Measurements from ENCODE around the gene CD38. TPM values are rescaled to one million over a fixed set of nuclear protein-coding genes. Genes with fewer than 3 reads are reported as not detected.

Gene CD38
- total RNA-seq, 1 donor from 2014 or later = not detected

DNA sequence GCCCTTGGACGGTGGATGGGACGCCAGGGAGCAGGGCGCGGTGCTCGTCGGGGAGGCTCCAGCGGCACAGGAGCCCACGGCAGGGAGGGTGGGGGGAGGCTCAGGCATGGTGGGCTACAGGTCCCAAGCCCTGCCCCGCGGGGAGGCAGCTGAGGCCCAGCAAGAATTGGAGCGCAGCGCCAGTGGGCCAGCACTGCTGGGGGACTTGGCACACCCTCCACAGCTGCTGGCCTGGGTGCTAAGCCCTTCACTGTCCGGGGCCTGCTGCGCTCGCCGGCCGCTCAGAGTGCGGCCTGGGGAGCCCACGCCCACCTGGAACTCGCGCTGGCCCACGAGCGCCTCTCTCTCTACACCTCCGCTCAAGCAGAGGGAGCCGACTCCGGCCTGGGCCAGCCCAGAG lies 8.6 kb downstream of the CD38 start:
- Mint-ChIP-seq H3K9me3 (ENCODE audit: low read depth) (peaks cover 15% of the 10 kb centered on the region), H3K4me1 (ENCODE audit: low read depth) (no peaks in the 10 kb centered on the region), H3K36me3 (ENCODE audit: insufficient read depth) (peaks cover 2% of the 10 kb centered on the region), H3K27me3 (peaks cover 14% of the 10 kb centered on the region), H3K27ac (no peak overlapping the region), H3K4me3 (ENCODE audit: low read depth) (no peak overlapping the region)
- no peak for DNase-seq (ENCODE audit: low spot score, unreplicated experiment)
- TF ChIP-seq, protein P1, sequence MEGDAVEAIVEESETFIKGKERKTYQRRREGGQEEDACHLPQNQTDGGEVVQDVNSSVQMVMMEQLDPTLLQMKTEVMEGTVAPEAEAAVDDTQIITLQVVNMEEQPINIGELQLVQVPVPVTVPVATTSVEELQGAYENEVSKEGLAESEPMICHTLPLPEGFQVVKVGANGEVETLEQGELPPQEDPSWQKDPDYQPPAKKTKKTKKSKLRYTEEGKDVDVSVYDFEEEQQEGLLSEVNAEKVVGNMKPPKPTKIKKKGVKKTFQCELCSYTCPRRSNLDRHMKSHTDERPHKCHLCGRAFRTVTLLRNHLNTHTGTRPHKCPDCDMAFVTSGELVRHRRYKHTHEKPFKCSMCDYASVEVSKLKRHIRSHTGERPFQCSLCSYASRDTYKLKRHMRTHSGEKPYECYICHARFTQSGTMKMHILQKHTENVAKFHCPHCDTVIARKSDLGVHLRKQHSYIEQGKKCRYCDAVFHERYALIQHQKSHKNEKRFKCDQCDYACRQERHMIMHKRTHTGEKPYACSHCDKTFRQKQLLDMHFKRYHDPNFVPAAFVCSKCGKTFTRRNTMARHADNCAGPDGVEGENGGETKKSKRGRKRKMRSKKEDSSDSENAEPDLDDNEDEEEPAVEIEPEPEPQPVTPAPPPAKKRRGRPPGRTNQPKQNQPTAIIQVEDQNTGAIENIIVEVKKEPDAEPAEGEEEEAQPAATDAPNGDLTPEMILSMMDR (IDR thresholded peaks at IDR 0.05; ENCODE audit: unreplicated experiment) = no peak

GRCh38 chr4:15792974-15793373 lies 14.8 kb downstream of the CD38 start:
- H3K4me3 Mint-ChIP-seq (ENCODE audit: low read depth) = no peak overlapping the region
- H3K27ac Mint-ChIP-seq = no peak overlapping the region
- H3K27me3 Mint-ChIP-seq = peaks cover 7% of the 10 kb centered on the region
- no peak for DNase-seq (ENCODE audit: low spot score, unreplicated experiment)
- H3K4me1 Mint-ChIP-seq (ENCODE audit: low read depth) = no peaks in the 10 kb centered on the region
- H3K36me3 Mint-ChIP-seq (ENCODE audit: insufficient read depth) = peaks cover 2% of the 10 kb centered on the region
- peaks cover 10% of the 10 kb centered on the region for H3K9me3 Mint-ChIP-seq (ENCODE audit: low read depth)
- TF ChIP-seq, protein P1 (IDR thresholded peaks at IDR 0.05; ENCODE audit: unreplicated experiment) = no peak

DNA sequence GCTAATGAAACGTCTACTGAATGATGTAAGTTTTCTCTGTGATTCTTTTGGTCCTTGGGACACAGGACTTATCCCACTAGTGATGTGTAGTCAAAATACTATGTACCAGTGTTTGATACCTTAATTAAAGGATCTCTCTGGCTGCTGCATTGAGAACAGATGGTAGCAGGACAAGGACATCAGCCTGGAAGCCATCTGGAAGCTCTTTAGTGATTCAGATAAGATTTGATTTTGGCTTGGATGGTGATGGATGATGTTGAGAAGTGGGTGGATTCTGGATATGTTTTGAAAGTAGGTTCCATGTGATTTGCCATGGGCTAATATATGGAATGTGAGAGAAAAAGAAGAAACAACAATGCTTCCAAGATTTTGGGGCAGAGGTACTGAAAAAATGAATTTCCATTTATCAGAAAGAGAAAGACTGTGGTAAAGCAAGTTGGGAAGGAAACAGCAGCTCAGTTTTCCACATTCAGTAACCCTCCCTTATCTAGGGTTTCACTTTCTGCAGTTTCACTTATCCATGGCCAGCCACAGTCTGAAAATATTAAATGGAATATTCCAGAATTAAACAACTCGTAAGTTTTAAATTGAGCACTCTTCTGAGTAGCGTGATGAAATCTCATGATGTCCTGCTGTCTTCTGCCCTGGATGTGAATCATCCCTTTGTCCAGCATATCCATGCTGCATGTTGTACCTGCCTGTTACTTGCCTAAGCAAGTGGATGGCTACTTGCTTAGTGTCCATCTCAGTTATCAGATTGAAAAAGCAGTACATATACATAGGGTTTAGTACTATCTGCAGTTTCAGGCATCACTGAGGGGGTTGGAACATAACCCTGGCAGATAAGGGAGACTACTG lies 15.6 kb downstream of the CD38 start:
- Mint-ChIP-seq H3K36me3 (ENCODE audit: insufficient read depth) (peaks cover 2% of the 10 kb centered on the region), H3K27ac (no peak overlapping the region), H3K9me3 (ENCODE audit: low read depth) (peaks cover 5% of the 10 kb centered on the region), H3K27me3 (peaks cover 7% of the 10 kb centered on the region), H3K4me1 (ENCODE audit: low read depth) (no peaks in the 10 kb centered on the region), H3K4me3 (ENCODE audit: low read depth) (no peak overlapping the region)
- no peak for DNase-seq (ENCODE audit: low spot score, unreplicated experiment)
- TF ChIP-seq, protein P1 (IDR thresholded peaks at IDR 0.05; ENCODE audit: unreplicated experiment) = no peak

GRCh38 chr4:15794426-15794825 lies 16.3 kb downstream of the CD38 start:
- H3K27ac Mint-ChIP-seq = no peak overlapping the region
- H3K9me3 Mint-ChIP-seq (ENCODE audit: low read depth) = no peaks in the 10 kb centered on the region
- H3K36me3 Mint-ChIP-seq (ENCODE audit: insufficient read depth) = no peaks in the 10 kb centered on the region
- no peak overlapping the region for H3K4me3 Mint-ChIP-seq (ENCODE audit: low read depth)
- DNase-seq (ENCODE audit: low spot score, unreplicated experiment) = no peak
- no peaks in the 10 kb centered on the region for H3K4me1 Mint-ChIP-seq (ENCODE audit: low read depth)
- H3K27me3 Mint-ChIP-seq = peaks cover 7% of the 10 kb centered on the region
- TF ChIP-seq, protein P1 (IDR thresholded peaks at IDR 0.05; ENCODE audit: unreplicated experiment) = no peak

GRCh38 chr4:15794905-15795304 lies 16.8 kb downstream of the CD38 start:
- no peak for DNase-seq (ENCODE audit: low spot score, unreplicated experiment)
- TF ChIP-seq, protein P1 (IDR thresholded peaks at IDR 0.05; ENCODE audit: unreplicated experiment) = no peak

More at GRCh38 chr4:15794905-15795304, 16.8 kb downstream of the CD38 start:
- H3K27ac Mint-ChIP-seq = no peak overlapping the region
- H3K9me3 Mint-ChIP-seq (ENCODE audit: low read depth) = no peaks in the 10 kb centered on the region
- H3K36me3 Mint-ChIP-seq (ENCODE audit: insufficient read depth) = no peaks in the 10 kb centered on the region
- H3K4me1 Mint-ChIP-seq (ENCODE audit: low read depth) = no peaks in the 10 kb centered on the region
- no peak overlapping the region for H3K4me3 Mint-ChIP-seq (ENCODE audit: low read depth)
- peaks cover 7% of the 10 kb centered on the region for H3K27me3 Mint-ChIP-seq

Measured in progenitor cell of endocrine pancreas (in vitro differentiated cells).